Ectodermal cell (in vitro differentiated cells): Measurements from ENCODE around the gene CHRD.

Experiments
- H3K27ac ChIP-seq: 2 replicates; pipeline ENCODE4 v1.7.0; 2013; ENCODE audit warnings: mild to moderate bottlenecking, low read depth, low read length; ENCODE audit not compliant: insufficient read depth, poor library complexity, severe bottlenecking
- H3K27me3 ChIP-seq: 2 replicates; pipeline ENCODE4 v1.7.0; 2013; ENCODE audit warnings: mild to moderate bottlenecking, low read length; ENCODE audit not compliant: insufficient read depth, control insufficient read depth, poor library complexity, severe bottlenecking
- H3K36me3 ChIP-seq: one replicate; pipeline ENCODE4 v1.7.0; 2013; ENCODE audit warnings: low read length; ENCODE audit not compliant: control insufficient read depth, insufficient read depth
- H3K4me1 ChIP-seq: one replicate; pipeline ENCODE4 v1.7.0; 2013; ENCODE audit warnings: low read length; ENCODE audit not compliant: control insufficient read depth, insufficient read depth
- H3K4me3 ChIP-seq: 2 replicates; pipeline ENCODE4 v1.7.0; 2013; ENCODE audit warnings: low read depth, low read length, control low read depth; ENCODE audit not compliant: insufficient read depth
- H3K9me3 ChIP-seq: 2 replicates; pipeline ENCODE4 v1.7.0; 2013; ENCODE audit warnings: mild to moderate bottlenecking, low read length, moderate library complexity; ENCODE audit not compliant: control insufficient read depth
- WGBS, 2 experiments: methylation state at CpG; one replicate each; pipeline ENCODE4 v1.1.7; 2013; ENCODE audit warnings: missing lambda C conversion rate in 2 of 2; 5-methylcytosine and 5-hydroxymethylcytosine counted together

The CHRD gene

DNA sequence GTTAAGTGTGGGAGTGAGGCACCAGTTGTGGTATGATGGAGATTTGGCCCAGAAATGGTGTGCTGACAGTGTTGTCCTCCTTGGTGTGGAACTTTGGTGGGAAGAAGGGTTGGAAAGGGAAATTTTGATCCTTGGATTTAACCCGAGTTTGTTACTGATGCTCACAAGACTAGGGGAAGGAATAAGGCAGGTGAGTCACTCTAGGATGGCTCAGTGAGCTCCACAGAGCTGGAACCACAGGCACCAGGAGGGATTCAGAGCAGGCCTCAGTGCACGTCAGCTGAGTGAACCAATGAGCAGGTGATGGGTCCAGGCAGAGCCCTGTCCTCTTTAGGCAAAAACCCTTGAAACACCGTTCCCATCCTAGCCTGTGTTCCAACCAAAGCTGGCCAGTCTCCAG is 11.4 kb downstream of the CHRD start:
- 89 to 91% methylated on average over 3 of the region's 3 CpGs for WGBS, 2 experiments
- Histone ChIP-seq H3K4me3 (no peak overlapping the region), H3K27ac (no peak overlapping the region), H3K9me3 (no peaks in the 10 kb centered on the region), H3K36me3 (no peaks in the 10 kb centered on the region), H3K4me1 (no peaks in the 10 kb centered on the region), H3K27me3 (no peaks in the 10 kb centered on the region)

DNA sequence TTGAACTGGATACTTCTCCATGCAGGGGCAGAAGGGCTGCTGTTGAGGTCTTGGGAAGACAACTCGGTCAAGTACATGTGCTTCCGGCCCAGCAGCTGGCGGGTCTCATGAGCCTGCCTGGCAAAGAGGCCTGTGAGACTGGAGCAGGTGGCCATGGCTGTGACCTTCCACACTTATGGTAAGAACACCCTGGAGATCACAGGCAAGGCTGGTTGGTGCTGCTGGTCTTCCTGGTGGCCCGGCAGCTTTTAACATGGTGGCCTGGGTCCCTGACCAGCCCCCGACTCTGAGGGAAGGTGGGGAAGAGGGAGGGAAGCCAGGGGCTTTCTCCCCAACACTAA is 15.4 kb downstream of the CHRD start:
- Histone ChIP-seq H3K9me3 (no peaks in the 10 kb centered on the region), H3K4me3 (no peak overlapping the region), H3K27ac (no peak overlapping the region), H3K27me3 (no peaks in the 10 kb centered on the region), H3K36me3 (no peaks in the 10 kb centered on the region), H3K4me1 (no peaks in the 10 kb centered on the region)
- 90 to 93% methylated on average over 4 of the region's 5 CpGs for WGBS, 2 experiments

DNA sequence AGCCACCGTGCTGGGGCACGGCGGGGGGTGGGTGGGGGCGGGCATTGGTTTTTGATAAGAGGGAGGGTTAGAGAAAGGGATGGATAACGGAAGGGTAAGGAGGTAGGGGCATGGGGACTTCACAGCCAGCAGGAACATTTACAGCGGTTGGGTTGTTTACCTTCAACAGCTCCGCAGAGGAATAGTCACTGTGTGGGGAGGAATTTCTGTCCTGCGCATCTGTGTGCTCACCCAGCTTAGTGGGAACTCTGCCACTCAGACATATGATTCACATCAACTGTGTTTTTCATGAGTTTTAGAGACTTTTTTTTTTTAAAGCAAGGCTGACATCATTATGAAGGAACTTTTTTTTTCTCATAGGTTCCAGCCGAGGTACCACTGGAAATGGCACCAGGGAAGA is 19.6 kb downstream of the CHRD start:
- Histone ChIP-seq H3K27me3 (no peaks in the 10 kb centered on the region), H3K4me1 (no peaks in the 10 kb centered on the region), H3K9me3 (no peaks in the 10 kb centered on the region), H3K4me3 (no peak overlapping the region), H3K36me3 (no peaks in the 10 kb centered on the region), H3K27ac (no peak overlapping the region)
- 10 to 14% methylated on average over 9 of the region's 9 CpGs for WGBS, 2 experiments

DNA sequence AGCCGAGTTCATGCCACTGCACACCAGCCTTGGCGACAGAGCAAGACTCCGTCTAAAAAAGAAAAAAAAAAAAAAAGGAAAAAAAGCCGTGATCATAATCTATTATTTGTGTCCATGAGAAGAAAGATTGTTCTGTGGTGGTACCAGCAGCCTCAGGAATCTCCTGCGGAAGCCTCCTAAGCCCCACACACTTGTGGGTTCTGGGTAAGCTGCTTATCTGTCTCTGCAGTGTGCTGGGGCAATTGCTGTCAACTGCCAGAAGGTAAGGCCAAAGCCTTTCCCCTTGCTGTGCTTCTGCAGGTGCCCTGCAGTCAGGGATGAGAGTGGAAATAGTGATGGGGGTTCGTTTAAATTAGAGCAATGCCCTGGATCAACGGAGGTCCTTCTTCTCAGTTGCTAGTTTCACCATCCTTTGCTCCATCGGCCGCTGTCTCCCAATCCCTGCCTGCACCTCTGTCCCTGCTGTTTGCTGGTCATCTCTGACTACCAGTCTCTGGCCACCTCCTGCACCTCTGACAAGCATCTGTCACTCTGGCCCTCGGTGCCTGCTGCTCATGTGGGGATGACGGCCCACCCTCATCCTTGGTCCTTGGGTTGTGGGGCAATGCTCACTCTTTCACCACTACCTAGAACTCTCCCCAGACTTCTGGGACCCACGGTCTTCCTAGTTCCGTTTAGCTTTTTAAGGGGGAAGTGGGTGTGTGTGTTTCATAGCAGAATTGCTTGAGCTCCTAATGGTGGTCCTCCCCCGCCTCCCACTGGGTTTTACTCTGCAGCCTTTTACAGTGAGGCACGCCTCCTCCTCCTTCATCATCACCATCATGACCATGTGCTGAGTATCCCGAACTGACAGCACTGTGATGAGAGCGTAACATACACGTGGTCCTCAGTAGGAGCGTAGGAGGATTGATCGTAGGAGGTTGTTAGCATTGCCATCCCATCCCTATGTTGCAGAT is 25.5 kb downstream of the CHRD start:
- Histone ChIP-seq H3K4me3 (no peak overlapping the region), H3K27ac (no peak overlapping the region), H3K36me3 (no peaks in the 10 kb centered on the region), H3K4me1 (no peaks in the 10 kb centered on the region), H3K9me3 (no peaks in the 10 kb centered on the region), H3K27me3 (no peaks in the 10 kb centered on the region)
- WGBS, 2 experiments: 88 to 91% methylated on average over 20 of the region's 20 CpGs

DNA sequence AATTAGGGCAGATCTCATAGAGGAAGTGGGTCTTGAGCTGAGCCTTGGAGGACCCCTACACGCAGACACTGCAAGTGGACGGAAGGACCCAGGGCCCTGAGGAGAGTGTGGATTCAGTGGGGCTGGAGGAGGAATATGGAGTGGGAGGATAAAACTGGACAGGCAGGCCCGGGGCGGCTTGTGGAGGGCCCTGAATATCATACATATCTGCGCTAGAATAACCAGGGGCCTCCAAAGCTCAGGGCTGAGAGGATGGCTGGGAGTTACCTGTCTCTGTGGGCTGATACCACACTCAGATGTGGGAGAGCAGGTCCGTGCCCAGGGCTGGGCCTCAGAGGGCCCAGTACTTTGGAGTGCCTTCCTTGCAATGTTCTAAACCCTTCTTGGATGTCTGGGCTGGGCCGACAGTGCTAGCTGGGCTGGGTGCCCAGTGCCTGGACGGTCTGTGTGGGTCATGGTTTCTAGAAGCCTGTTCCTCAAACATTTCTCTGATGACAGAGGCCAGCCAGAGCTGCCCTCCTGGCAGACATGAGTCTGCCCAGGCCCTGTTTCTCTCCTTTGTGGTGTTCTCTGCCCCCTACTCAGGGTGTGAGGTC is 29.6 kb downstream of the CHRD start:
- H3K27me3 ChIP-seq: no peaks in the 10 kb centered on the region
- H3K4me1 ChIP-seq: no peaks in the 10 kb centered on the region
- H3K36me3 ChIP-seq: no peaks in the 10 kb centered on the region
- no peaks in the 10 kb centered on the region for H3K9me3 ChIP-seq
- WGBS, 2 experiments: 95% methylated on average over 8 of the region's 8 CpGs
- H3K27ac ChIP-seq: no peak overlapping the region
- no peak overlapping the region for H3K4me3 ChIP-seq

DNA sequence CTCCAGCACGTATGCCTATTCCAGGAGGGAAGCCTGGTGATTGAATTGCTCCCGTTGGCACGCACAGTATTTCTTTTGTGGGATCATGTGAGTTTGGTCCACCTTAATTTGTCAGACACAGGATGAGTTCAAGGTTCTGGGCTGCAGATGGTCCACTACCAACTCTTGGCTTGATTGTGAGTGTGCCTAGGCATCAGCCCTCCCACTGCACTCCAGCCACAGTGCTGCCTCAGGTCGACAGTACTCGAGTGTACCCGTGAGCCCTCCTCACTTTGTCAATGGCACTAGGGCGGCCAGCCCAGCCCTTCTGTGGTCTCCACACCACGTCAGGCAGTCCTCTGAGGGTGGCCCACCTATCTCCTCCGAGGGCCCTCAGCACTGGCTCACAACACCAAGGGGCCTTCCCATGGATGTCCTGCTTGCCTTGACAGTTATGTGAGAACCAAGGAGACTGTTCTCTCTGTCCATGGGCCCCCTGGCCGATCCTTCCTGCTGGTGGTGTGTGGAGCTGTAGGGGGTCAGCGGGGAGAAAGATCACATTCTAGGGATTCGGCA is 30.2 kb downstream of the CHRD start:
- Histone ChIP-seq H3K36me3 (no peaks in the 10 kb centered on the region), H3K4me3 (no peak overlapping the region), H3K4me1 (no peaks in the 10 kb centered on the region), H3K27me3 (no peaks in the 10 kb centered on the region), H3K9me3 (no peaks in the 10 kb centered on the region), H3K27ac (no peak overlapping the region)
- 92 to 94% methylated on average over 12 of the region's 12 CpGs for WGBS, 2 experiments

DNA sequence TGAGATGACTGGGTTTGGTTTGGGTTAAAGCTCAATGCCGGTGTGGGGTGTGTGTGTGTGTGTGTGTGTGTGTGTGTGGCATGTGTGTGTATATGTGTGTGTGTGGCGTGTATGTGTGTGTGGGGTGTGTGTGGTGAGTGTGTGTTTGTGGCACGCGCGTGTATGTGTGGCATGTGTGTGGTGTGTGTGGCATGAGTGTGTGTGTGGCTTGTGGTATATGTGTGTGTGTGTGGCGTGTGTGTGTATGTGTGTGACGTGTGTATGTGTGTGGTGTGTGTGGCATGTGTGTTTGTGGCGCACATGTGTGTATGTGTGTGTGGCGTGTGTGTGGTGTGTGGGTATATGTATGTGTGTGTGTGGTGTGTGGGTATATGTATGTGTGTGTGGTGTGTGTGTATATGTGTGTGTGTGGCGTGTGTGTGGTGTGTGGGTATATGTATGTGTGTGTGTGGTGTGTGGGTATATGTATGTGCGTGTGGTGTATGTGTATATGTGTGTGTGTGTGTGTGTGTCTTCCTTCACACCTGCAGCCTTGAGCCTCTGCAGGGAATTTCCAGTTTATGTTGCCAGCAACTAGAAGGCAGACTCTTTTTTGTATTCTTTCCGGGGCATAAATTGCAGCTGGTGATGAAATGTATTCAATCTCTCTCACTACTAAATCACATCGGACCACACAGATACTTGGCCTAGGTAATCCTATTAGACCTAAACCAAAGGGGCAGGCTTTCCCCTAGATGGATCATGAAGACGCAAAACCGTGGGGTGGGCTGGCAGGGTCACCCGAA is 34.8 kb downstream of the CHRD start:
- H3K4me1 ChIP-seq: no peaks in the 10 kb centered on the region
- H3K27ac ChIP-seq: no peak overlapping the region
- no peaks in the 10 kb centered on the region for H3K9me3 ChIP-seq
- H3K4me3 ChIP-seq: no peak overlapping the region
- H3K36me3 ChIP-seq: no peaks in the 10 kb centered on the region
- WGBS, 2 experiments: 84 to 88% methylated on average over 16 of the region's 16 CpGs
- H3K27me3 ChIP-seq: no peaks in the 10 kb centered on the region

DNA sequence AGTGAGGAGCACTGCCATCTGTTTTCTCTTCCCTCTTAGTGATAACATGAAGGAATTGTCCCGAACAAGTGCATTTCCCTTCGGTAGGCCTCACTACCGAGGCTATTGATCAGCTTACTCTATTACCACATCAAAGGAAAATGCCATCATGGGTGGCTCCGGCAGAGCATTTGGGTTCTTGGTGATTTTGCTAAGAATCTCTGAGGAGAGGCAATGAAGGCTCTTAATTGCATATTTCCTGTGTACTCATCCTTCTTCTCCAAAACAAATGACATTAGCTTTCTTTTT is 35.3 kb downstream of the CHRD start:
- 20 to 27% methylated on average over 4 of the region's 4 CpGs for WGBS, 2 experiments
- Histone ChIP-seq H3K27ac (no peak overlapping the region), H3K4me1 (no peaks in the 10 kb centered on the region), H3K27me3 (no peaks in the 10 kb centered on the region), H3K4me3 (no peak overlapping the region), H3K9me3 (no peaks in the 10 kb centered on the region), H3K36me3 (no peaks in the 10 kb centered on the region)

DNA sequence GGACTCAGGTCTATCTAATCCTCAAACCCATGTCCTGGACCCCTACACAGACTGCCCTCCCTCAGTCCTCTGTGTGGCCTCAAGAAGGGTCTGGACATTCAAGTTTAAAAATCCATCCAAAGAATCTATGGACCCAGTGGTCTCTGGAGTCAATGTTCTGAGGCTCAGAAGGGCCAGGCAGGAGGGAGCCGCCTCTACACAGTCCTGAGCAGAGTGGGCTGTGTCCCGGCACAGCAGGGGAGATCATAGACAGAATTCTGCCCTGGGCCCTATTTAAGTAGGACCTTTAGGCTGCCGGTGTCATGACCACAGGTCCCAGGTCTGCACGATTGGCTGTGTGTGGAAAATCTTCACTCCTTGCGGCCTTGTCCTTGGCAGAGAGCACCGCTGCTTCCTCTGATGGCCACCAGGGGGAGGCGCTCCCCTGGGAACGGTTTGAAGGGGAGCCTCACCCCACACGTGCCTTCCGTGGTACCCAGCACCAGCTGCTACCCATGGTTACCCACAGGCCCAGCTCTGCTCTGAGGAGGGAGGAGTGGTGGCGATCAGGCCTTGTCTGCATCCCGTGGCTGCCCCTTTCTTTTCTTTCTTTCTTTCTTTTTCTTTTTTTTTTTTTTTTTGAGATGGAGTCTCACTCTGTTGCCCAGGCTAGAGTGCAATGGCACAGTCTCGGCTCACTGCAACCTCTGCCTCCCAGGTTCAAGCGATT is 37.9 kb downstream of the CHRD start:
- WGBS, 2 experiments: 42 to 46% methylated on average over 12 of the region's 14 CpGs
- H3K27ac ChIP-seq: no peak overlapping the region

More for the DNA sequence above, 37.9 kb downstream of the CHRD start:
- no peaks in the 10 kb centered on the region for H3K36me3 ChIP-seq
- no peaks in the 10 kb centered on the region for H3K27me3 ChIP-seq
- no peak overlapping the region for H3K4me3 ChIP-seq
- no peaks in the 10 kb centered on the region for H3K9me3 ChIP-seq
- H3K4me1 ChIP-seq: no peaks in the 10 kb centered on the region
